Cardiac septum (tissue), 1 donor: ENCODE results near the gene SMYD1. TPM values are rescaled to one million over a fixed set of nuclear protein-coding genes. Genes with fewer than 3 reads are reported as not detected.

Source experiments
- DNase-seq: peaks from one replicate; pipeline ENCODE4 v3.0.0-alpha.2; 2020; ENCODE audit warnings: low spot score
- intact Hi-C: fragments of 100-400 bp; cut with DNase I; formaldehyde crosslinking; loops from one replicate; pipeline ENCODE4 v1.14.0; 2022
- total RNA-seq: library from RNA; stranded (reverse); fragmentation: NEBNext Ultra II Directional; extraction: Animal tissue kit (Norgen Biotek cat#: 25700); gene quantifications from one replicate; pipeline ENCODE4 v1.2.1, GENCODE V29; 2021
- donor health status: DM: no; HTN: no; CAD: no.

The SMYD1 gene
- total RNA-seq, 1 donor from 2014 or later: 295 TPM

DNA sequence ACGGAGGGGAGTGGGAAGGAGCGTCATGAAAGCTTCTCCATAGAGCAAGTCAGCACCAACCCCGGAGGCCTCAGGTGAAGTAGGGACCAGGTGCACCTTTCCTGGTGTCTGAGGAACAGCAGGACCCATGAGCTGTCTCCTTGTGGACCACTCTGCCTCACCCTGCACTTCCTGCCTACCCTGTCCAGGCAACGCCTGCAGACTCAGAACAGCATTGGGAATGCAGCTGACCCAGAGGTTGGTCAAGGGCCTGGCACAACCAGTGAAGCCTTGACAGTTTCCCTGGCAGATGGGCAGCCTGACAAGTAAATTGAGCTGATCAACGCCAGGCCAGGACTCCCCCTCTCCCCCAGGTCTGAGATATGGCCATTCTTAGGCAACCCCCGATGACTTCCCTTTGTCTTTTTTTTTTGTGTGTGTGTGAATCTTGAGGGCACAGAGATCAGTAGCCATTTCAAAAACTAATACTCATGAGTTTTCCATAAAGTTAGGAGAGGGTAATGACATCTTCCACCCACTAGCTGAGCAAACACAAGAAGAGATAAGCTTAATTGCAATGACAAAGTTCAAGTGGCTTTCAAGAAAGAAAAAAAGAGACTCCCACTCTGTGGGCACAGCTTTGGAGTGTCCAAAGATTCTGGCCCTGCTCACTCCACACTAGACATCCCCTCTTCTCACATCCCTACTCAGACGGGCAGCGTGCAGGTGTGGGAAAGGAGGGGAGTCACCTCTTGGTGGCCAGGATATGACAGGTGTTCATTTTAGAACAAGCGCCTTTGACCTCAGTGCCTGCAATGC is 63.8 kb downstream of the SMYD1 start:
- intact Hi-C loops: no loop called here
- no peak for DNase-seq

GRCh38 chr2:88131999-88132368 is 64.4 kb downstream of the SMYD1 start:
- no peak for DNase-seq
- intact Hi-C loops: no loop called here

DNA sequence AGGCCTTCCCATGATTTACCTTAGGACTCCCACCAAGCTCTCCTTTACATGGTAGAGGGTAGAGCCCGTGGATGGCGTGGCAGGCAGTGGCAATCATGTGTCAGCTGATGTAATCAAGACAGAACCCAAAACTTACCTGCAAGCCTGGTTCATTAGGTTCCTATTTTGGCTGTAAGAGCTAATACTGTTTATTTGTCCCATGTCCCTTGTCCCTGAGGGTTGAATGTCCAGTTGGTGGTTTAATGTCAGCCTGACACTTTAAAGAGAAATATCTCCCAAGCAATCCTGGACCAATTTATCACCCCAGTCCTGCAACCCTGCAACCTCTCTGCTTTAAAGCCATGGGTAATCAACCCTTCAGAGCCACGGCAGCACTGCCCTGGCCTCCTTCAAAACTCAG is 66.2 kb downstream of the SMYD1 start:
- DNase-seq: no peak
- intact Hi-C loops: no loop called here

DNA sequence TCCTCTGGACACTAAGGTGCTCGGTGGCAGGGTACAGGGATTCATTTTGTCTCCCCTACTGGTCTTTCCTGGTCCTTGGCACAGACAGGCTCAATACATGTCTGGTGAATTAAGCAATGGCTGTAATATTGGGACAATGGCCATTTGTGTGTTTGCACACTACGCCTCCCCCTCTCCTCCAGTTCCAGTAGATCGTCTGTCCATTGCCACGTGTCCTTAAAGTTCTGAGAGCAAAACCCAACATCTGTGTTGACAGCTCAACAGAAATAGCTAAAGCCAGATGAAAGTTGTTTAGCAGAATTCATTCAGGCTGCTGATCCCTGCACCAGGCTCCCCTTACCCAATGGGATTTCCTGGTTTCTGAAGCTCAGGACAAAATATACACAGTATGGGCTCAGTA is 69.2 kb downstream of the SMYD1 start:
- DNase-seq: no peak
- intact Hi-C loops: no loop called here

DNA sequence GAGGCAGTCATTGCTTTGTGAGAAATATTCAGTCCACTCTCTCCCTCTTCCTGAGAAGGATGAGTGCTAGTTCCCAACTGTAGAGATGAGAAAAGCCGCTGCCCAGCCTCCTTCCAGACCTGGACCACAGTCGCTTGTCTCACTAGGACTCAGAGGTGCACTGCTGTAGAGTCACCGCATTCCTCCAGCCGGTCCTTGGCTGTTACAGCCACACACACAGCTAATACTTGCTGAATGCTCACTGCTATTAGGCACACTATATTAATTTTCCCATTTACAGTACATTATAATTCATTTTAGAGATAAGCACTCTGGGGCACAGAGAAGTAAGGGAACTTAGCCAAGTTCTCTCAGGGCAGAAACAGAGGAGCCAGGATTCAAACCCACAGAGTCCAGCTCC is 70.2 kb downstream of the SMYD1 start:
- intact Hi-C loops: no loop called here
- no peak for DNase-seq

DNA sequence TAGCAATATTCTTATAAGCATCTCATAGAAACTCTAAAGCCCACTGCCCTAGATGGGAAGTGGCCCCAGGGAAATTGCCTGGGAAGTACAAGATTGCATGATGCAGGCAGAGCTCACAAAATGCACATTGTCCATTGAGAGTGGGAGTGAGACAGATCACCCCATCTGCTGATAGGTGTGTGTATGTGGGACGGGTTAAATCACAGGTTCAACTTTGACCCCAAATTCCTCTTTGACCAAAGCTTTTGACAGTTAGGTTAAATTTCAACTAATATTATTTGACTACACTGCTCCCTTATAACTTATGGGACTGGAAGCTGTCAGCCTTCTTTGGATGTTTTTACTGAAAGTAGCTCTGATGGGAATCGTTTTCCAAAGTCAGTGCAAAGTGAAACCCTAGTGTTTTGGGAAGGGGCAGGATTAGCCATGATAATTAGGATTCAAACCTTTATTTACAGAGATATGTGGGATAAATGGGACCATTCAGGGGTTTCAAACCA is 71.6 kb downstream of the SMYD1 start:
- DNase-seq: no peak
- intact Hi-C loops: no loop called here

DNA sequence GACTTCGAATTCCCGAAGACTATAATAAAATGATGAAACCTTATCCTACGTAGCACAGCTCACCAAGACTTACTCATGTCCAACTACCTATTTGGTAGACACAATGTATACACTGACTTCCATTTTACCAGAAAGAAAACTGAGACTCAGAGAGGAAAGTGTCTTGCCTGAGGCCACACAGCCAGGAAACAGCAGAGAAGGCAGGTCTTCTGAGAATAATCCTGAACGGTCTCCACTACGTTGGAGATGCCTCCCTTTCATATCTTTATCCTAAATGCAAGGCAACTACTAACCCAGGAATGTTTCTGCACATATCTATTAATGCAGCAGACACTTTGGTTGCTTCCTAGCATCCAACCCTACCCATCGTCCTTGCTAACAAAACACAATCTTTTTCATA is 72.2 kb downstream of the SMYD1 start:
- intact Hi-C loops: no loop called here
- DNase-seq: no peak

GRCh38 chr2:88141952-88142351 is 74.3 kb downstream of the SMYD1 start:
- intact Hi-C loops: no loop called here
- DNase-seq: no peak

DNA sequence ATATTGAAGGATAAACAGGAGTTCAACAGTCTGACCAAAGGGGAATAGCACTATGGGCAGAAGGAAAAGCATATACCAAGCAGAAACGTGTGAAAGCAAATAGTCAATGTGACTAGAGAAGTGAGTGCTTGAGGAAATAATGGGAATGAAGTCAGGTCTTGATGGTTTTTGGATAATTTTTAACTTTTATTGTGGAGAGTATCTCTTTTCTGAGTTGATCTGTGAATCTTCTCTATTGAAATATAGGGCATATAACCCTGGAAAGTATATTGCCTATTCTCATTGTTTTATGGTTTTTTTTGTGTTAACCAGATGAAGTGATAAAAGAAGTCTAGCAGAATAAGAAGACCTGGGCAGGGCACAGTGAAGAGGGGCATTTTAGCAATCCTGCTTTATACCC is 76.6 kb downstream of the SMYD1 start:
- intact Hi-C loops: no loop called here
- no peak for DNase-seq

GRCh38 chr2:88144914-88145497 is 77.4 kb downstream of the SMYD1 start:
- intact Hi-C loops: no loop called here
- no peak for DNase-seq

GRCh38 chr2:88146590-88146989 is 79.0 kb downstream of the SMYD1 start:
- DNase-seq: no peak
- intact Hi-C loops: no loop called here

- no peak for DNase-seq
- intact Hi-C loops: no loop called here
Observed at GRCh38 chr2:88147145-88147544, 79.5 kb downstream of the SMYD1 start.

DNA sequence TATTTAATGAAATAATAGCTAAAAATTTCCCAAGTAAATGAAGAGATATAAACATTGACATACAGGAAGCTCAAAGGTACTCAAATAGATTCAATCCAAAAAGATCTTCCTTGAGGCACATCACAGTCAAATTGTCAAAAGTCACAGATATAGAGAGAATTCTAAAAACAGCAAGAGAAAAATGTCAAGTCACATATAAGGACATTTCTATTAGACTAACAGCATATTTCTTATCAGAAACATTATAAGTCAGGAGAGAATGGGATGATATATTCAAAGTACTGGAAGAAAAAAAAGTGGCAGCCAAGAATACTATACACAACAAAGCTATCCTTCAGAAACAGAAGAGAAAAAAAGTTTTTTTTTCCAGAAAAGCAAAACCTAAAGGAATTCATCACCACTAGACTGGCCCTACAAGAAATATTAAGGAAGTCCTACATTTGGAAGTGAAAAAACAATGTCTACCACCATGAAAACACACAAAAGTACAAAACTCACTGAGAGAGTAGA is 81.4 kb downstream of the SMYD1 start:
- no peak for DNase-seq
- intact Hi-C loops: no loop called here

GRCh38 chr2:88159481-88159880 is 91.9 kb downstream of the SMYD1 start:
- DNase-seq: no peak
- intact Hi-C loops: no loop called here

GRCh38 chr2:88159955-88160415 is 92.4 kb downstream of the SMYD1 start:
- DNase-seq: no peak
- intact Hi-C loops: loop anchor here (2.0 kb wide), 1 partner anchor 99 kb away; no protein-coding TSS in a partner anchor

DNA sequence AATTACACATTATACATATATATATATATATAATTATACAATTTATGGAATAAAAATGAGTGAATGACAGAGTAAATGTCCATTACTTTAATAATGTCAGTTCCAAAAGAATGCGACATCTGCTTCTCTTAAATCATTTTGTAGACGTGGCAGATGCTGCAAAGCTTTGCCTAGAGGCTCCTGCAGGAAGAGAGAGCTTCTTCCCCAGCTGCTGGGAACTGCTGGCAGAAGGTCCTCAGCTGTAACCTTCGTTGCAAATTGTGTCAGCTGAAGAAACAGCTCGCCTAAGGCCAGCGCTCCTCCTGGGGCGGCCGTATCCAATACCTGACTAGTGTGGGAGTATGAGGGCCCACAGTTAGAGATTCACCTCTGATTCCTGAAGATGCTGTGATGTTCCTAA is 92.9 kb downstream of the SMYD1 start:
- DNase-seq: no peak
- intact Hi-C loops: loop anchor here (2.0 kb wide), 1 partner anchor 100 kb away; no protein-coding TSS in a partner anchor

DNA sequence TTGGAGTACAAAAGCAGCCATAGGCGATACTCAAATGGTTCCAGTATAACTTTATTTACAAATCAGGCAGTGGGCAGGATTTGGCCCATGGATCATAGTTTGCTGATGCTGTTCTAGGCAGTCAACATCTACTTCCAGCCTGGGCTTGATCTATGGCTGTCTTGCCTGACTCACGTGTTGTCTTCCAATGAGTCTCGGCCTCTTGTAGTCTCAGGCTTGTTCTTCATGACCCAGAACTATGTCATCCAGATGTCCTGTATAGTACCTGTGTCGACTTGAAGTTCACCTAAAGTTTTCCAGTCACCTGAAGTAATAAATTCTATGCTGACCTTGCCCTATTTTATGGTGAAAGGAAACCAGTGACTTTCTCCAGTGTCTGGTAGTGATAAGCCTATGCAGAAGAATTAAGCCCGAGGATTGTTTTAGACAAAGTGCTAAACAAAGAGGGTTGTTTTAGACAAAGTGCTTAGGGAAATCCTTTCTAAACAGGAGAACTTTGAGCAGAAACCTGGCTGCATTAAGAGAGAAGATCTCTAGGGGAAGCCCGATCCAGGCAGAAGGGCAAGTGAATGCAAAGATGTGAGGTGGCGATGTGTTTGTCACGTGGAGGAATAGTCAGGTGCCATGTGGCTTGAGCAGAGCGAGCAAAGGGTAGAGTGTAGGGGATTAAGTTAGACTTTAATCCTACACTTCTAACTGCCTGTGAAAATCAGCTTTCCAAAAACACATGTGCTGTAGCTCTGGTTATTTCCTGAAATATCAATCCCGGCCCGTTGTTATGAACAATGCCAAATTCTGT is 94.0 kb downstream of the SMYD1 start:
- DNase-seq: no peak

More for the DNA sequence above, 94.0 kb downstream of the SMYD1 start:
- intact Hi-C loops: loop anchor here (2.0 kb wide), 1 partner anchor 101 kb away; no protein-coding TSS in a partner anchor
